OCI-LY1 (cell line): Measurements from ENCODE around the gene CLDN12.

Experiments used
- EZH2 ChIP-seq: fragments of 200-600 bp; sonication (generic), shearing (Covaris generic); IDR thresholded peaks from 2 replicates; pipeline ENCODE4 v1.8.0; 2017; ENCODE audit warnings: borderline replicate concordance, mixed run types, mild to moderate bottlenecking, antibody characterized with exemption, low read length, moderate library complexity, mixed read lengths
- TF ChIP-seq, protein P1 (sequence below): fragments of 200-600 bp; sonication (generic), shearing (Covaris generic); IDR thresholded peaks from 2 replicates; pipeline ENCODE4 v1.5.1; 2017; ENCODE audit warnings: mild to moderate bottlenecking, antibody characterized with exemption, low read length, moderate library complexity, mixed read lengths

DNA sequence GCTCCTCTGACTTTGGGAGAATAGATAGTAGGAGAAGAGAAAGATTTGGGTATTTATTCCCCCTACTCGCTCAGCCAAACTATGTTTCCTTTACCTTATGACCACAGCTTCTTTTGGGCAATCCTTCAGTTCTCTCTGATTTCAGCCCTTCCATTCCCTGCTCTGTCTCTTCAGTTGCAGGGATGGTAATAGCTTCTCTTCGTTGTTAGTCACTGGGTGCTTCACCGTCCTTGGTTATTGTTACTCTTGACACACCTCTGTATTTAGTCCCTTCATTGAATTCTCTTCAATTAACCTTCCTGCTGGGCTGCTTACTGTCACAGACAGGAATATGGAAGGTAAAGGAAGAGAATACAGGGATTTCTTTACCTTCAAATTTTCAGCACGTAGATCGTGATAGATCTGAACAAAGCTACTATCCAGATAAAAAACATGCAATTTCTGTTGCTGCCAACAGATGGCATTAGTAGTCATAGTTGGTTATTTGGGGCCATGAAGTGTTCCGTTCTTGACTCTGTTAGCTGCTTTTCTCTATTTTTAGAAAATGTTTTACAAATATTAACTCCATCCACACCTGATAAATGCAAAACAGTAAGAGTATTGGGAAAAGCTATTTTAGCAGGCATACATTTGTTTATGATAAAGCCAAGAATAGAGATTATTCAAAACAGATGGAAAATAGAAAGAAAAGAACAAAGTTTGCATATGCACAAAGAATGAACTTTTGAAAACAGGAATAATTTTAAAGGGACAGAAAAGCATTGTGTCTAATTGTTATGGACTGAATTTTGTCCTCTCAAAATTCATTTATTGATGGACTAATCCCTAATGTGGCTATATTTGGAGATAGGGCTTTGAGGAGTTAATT is 52.1 kb downstream of the CLDN12 start:
- no peak for TF ChIP-seq EZH2
- TF ChIP-seq, protein P1, sequence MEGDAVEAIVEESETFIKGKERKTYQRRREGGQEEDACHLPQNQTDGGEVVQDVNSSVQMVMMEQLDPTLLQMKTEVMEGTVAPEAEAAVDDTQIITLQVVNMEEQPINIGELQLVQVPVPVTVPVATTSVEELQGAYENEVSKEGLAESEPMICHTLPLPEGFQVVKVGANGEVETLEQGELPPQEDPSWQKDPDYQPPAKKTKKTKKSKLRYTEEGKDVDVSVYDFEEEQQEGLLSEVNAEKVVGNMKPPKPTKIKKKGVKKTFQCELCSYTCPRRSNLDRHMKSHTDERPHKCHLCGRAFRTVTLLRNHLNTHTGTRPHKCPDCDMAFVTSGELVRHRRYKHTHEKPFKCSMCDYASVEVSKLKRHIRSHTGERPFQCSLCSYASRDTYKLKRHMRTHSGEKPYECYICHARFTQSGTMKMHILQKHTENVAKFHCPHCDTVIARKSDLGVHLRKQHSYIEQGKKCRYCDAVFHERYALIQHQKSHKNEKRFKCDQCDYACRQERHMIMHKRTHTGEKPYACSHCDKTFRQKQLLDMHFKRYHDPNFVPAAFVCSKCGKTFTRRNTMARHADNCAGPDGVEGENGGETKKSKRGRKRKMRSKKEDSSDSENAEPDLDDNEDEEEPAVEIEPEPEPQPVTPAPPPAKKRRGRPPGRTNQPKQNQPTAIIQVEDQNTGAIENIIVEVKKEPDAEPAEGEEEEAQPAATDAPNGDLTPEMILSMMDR = peak; percentile 88
